ENCODE data around the gene HTT-AS. TPM values are rescaled to one million over a fixed set of nuclear protein-coding genes. Genes with fewer than 3 reads are reported as not detected.

Gene HTT-AS
- total RNA-seq, 1 donor from 2014 or later: not detected

- no peak for TF ChIP-seq CTCF (IDR thresholded peaks at IDR 0.05; ENCODE audit: unreplicated experiment)
- peak overlapping the region; percentile 79 for H3K27ac Mint-ChIP-seq
- DNase-seq (ENCODE audit: low spot score in 2 of 2, unreplicated experiment in 2 of 2): no peak
- no peak overlapping the region for H3K4me3 Mint-ChIP-seq
- H3K27me3 Mint-ChIP-seq (ENCODE audit: low read depth): no peaks in the 10 kb centered on the region
- H3K4me1 Mint-ChIP-seq: peaks cover 24% of the 10 kb centered on the region
- no peaks in the 10 kb centered on the region for H3K9me3 Mint-ChIP-seq
- H3K36me3 Mint-ChIP-seq: peaks cover 2% of the 10 kb centered on the region
Observed at GRCh38 chr4:3077796-3078195, 3.5 kb upstream of the HTT-AS start.

GRCh38 chr4:3075652-3075981 lies 1.3 kb upstream of the HTT-AS start:
- DNase-seq (ENCODE audit: low spot score in 2 of 2, unreplicated experiment in 2 of 2): no peak
- TF ChIP-seq CTCF (IDR thresholded peaks at IDR 0.05; ENCODE audit: unreplicated experiment): no peak
- Mint-ChIP-seq H3K27ac (peak overlapping the region; percentile 99), H3K4me3 (peak overlapping the region; percentile 92), H3K27me3 (ENCODE audit: low read depth) (no peaks in the 10 kb centered on the region), H3K9me3 (no peaks in the 10 kb centered on the region), H3K4me1 (peaks cover 20% of the 10 kb centered on the region), H3K36me3 (peaks cover 2% of the 10 kb centered on the region)

GRCh38 chr4:3074846-3075651 lies 711 bp upstream of the HTT-AS start:
- H3K27ac Mint-ChIP-seq: peak overlapping the region; percentile 99
- peak; percentile 44 to 75 for DNase-seq (ENCODE audit: low spot score in 2 of 2, unreplicated experiment in 2 of 2)
- H3K27me3 Mint-ChIP-seq (ENCODE audit: low read depth): no peaks in the 10 kb centered on the region
- peaks cover 20% of the 10 kb centered on the region for H3K4me1 Mint-ChIP-seq
- H3K9me3 Mint-ChIP-seq: no peaks in the 10 kb centered on the region
- peak overlapping the region; percentile 92 for H3K4me3 Mint-ChIP-seq
- no peaks in the 10 kb centered on the region for H3K36me3 Mint-ChIP-seq
- no peak for TF ChIP-seq CTCF (IDR thresholded peaks at IDR 0.05; ENCODE audit: unreplicated experiment)

- Mint-ChIP-seq H3K9me3 (no peaks in the 10 kb centered on the region), H3K27me3 (ENCODE audit: low read depth) (no peaks in the 10 kb centered on the region), H3K4me1 (peaks cover 20% of the 10 kb centered on the region), H3K4me3 (peak overlapping the region; percentile 52), H3K27ac (no peak overlapping the region), H3K36me3 (no peaks in the 10 kb centered on the region)
- TF ChIP-seq CTCF (IDR thresholded peaks at IDR 0.05; ENCODE audit: unreplicated experiment): no peak
- DNase-seq (ENCODE audit: low spot score in 2 of 2, unreplicated experiment in 2 of 2): peak in 1 of 2 experiments; percentile 46
Observed at GRCh38 chr4:3073158-3074077, 920 bp downstream of the HTT-AS start.

- no peaks in the 10 kb centered on the region for H3K36me3 Mint-ChIP-seq
- H3K27me3 Mint-ChIP-seq (ENCODE audit: low read depth): no peaks in the 10 kb centered on the region
- H3K9me3 Mint-ChIP-seq: peaks cover 3% of the 10 kb centered on the region
- no peak overlapping the region for H3K4me3 Mint-ChIP-seq
- no peak for TF ChIP-seq CTCF (IDR thresholded peaks at IDR 0.05; ENCODE audit: unreplicated experiment)
- H3K4me1 Mint-ChIP-seq: peaks cover 18% of the 10 kb centered on the region
- no peak for DNase-seq (ENCODE audit: low spot score in 2 of 2, unreplicated experiment in 2 of 2)
- H3K27ac Mint-ChIP-seq: no peak overlapping the region
Observed at GRCh38 chr4:3071811-3072210, 2.5 kb downstream of the HTT-AS start.

All from mesothelial cell of epicardium (in vitro differentiated cells).